ENCODE data around the gene PRDM16.

- no peak for TF ChIP-seq SP2 (IDR thresholded peaks at IDR 0.05; ENCODE audit: low read length)
- TF ChIP-seq CBX5 (IDR thresholded peaks at IDR 0.05; ENCODE audit: low read depth, low read length): no peak
- no peak for TF ChIP-seq CTCF (IDR thresholded peaks at IDR 0.05; ENCODE audit: control extremely low read depth in 1 of 3, insufficient read depth in 1 of 3, low read depth in 1 of 3, low read length in 3 of 3)
- TF ChIP-seq CEBPB (IDR thresholded peaks at IDR 0.05; ENCODE audit: low read depth, low read length): no peak
- no peak for TF ChIP-seq CREB1 (IDR thresholded peaks at IDR 0.05)
- TF ChIP-seq JUN (IDR thresholded peaks at IDR 0.05; ENCODE audit: low read depth, low read length): no peak
- TF ChIP-seq TAF1 (IDR thresholded peaks at IDR 0.05; ENCODE audit: low read depth, low read length): no peak
Measured at GRCh38 chr1:3248155-3249141, 179.4 kb downstream of the PRDM16 start.

Data from H1 (cell line).